Smooth muscle cell (in vitro differentiated cells): ENCODE measurements around the gene DNAAF5. TPM values are rescaled to one million over a fixed set of nuclear protein-coding genes. Genes with fewer than 3 reads are reported as not detected.

Source experiments
- DNase-seq: peaks from one replicate; lab custom pipeline; 2025; ENCODE audit not compliant: unreplicated experiment; lab: John Stamatoyannopoulos, UW
- H2AFZ ChIP-seq: fragments of 200-600 bp; sonication (generic); 2 replicates; pipeline ENCODE4 v1.6.0; 2016; ENCODE audit warnings: antibody characterized with exemption, low read depth, mild to moderate bottlenecking
- H3F3A ChIP-seq: fragments of 200-600 bp; sonication (generic); 2 replicates; pipeline ENCODE4 v1.6.0; 2017; ENCODE audit warnings: antibody characterized with exemption, low read depth
- H3K27ac ChIP-seq: fragments of 200-600 bp; sonication (generic); 2 replicates; pipeline ENCODE4 v1.5.1; 2016; ENCODE audit warnings: low read depth, mild to moderate bottlenecking
- H3K27me3 ChIP-seq: fragments of 200-600 bp; sonication (generic); 2 replicates; pipeline ENCODE4 v1.6.1; 2016; ENCODE audit warnings: low read depth, mild to moderate bottlenecking
- H3K36me3 ChIP-seq: fragments of 200-600 bp; sonication (generic); 2 replicates; pipeline ENCODE4 v1.5.1; 2016; ENCODE audit warnings: low read depth
- H3K4me1 ChIP-seq: fragments of 200-600 bp; sonication (generic); 2 replicates; pipeline ENCODE4 v1.5.1; 2016; ENCODE audit warnings: low read depth
- H3K4me2 ChIP-seq: fragments of 200-600 bp; sonication (generic); 2 replicates; pipeline ENCODE4 v1.6.0; 2016; ENCODE audit warnings: mild to moderate bottlenecking
- H3K4me3 ChIP-seq: fragments of 200-600 bp; sonication (generic); 2 replicates; pipeline ENCODE4 v1.5.1; 2016; ENCODE audit warnings: mild to moderate bottlenecking
- H3K79me2 ChIP-seq: fragments of 200-600 bp; sonication (generic); 2 replicates; pipeline ENCODE4 v1.6.0; 2016; ENCODE audit warnings: low read depth, mild to moderate bottlenecking
- H3K9ac ChIP-seq: fragments of 200-600 bp; sonication (generic); 2 replicates; pipeline ENCODE4 v1.6.0; 2016; ENCODE audit warnings: low read depth
- H3K9me3 ChIP-seq: fragments of 200-600 bp; sonication (generic); replicated peaks from 2 replicates; pipeline ENCODE4 v1.5.1; 2016; ENCODE audit warnings: low read depth
- H4K20me1 ChIP-seq: fragments of 200-600 bp; sonication (generic); 2 replicates; pipeline ENCODE4 v1.6.0; 2016; ENCODE audit warnings: low read depth
- CTCF ChIP-seq: fragments of 200-600 bp; sonication (generic); IDR thresholded peaks from 2 replicates; pipeline ENCODE4 v1.5.1; 2017; ENCODE audit warnings: borderline replicate concordance, mild to moderate bottlenecking, antibody characterized with exemption; ENCODE audit not compliant: insufficient read depth, poor library complexity, severe bottlenecking
- WGBS: methylation state at CpG from one replicate; pipeline ENCODE4 v1.1.7; 2016; ENCODE audit warnings: low lambda C conversion rate; 5-methylcytosine and 5-hydroxymethylcytosine counted together
- polyA plus RNA-seq: library from polyadenylated mRNA; unstranded; fragments of >200 nt; fragmentation: Nextera tagmentation; extraction: Ambion mirVana; gene quantifications from 2 replicates; pipeline ENCODE4 v1.2.1, GENCODE V29; 2016
- total RNA-seq: library from RNA; depleted of rRNA; stranded (reverse); fragments of >200 nt; gene quantifications from 2 replicates; pipeline ENCODE4 v1.2.3, GENCODE V29; 2014

The DNAAF5 gene
- total and polyA plus RNA-seq, 2 experiments from 2014 or later: 13.9 to 17.0 TPM

DNA sequence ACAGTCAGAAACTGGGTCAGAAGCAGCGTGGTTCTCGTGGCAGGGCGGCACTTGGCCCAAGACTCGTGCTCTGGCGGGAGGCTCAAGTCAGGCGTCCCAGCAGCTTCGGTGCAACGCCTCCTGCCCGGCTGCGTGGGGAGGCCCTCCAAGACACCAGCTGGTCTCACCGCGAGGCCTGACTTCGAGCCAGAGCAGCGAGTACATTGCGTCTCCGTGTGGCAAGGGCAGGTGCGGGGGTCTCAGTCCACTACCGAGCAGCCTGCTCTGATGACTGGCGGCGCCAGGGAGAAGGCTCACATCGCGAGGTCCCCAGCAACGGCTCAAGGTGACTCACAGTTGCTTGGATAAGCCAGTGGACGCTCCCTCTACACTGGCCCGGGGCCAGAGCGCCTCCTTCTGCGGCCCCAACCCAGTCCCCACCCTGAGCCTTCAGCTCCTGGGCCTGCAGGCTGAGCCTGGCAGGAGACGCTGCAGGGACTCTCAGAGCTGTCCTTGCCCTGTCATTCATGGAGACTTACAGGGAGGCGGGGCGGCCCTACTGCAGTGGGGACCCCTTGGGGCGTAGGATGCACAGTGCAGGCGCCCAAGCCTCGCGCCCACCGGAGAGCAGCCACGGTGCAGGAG is 42.5 kb downstream of the DNAAF5 start:
- no peaks in the 10 kb centered on the region for H3K4me1 ChIP-seq
- no peak for DNase-seq
- WGBS: 95% methylated on average over 33 of the region's 36 CpGs
- H3K9ac ChIP-seq: no peak overlapping the region
- H3K27me3 ChIP-seq: no peaks in the 10 kb centered on the region
- no peak overlapping the region for H3K4me2 ChIP-seq
- H3K27ac ChIP-seq: no peak overlapping the region
- H3K36me3 ChIP-seq: no peaks in the 10 kb centered on the region
- H3K79me2 ChIP-seq: no peaks in the 10 kb centered on the region
- no peaks in the 10 kb centered on the region for H3K9me3 ChIP-seq
- H3K4me3 ChIP-seq: no peak overlapping the region
- TF ChIP-seq CTCF: no peak
- H4K20me1 ChIP-seq: no peaks in the 10 kb centered on the region
- H3F3A ChIP-seq: peaks cover 4% of the 10 kb centered on the region
- H2AFZ ChIP-seq: no peak overlapping the region

GRCh38 chr7:770336-770735 is 43.8 kb downstream of the DNAAF5 start:
- no peaks in the 10 kb centered on the region for H3K79me2 ChIP-seq
- no peaks in the 10 kb centered on the region for H3K27me3 ChIP-seq
- TF ChIP-seq CTCF: no peak
- peaks cover 4% of the 10 kb centered on the region for H3F3A ChIP-seq
- H3K4me1 ChIP-seq: no peaks in the 10 kb centered on the region
- no peaks in the 10 kb centered on the region for H4K20me1 ChIP-seq
- H3K9me3 ChIP-seq: no peaks in the 10 kb centered on the region
- H3K4me2 ChIP-seq: no peak overlapping the region
- no peak for DNase-seq
- 95% methylated on average over 11 of the region's 14 CpGs for WGBS
- H3K36me3 ChIP-seq: no peaks in the 10 kb centered on the region
- no peak overlapping the region for H3K9ac ChIP-seq
- H3K27ac ChIP-seq: no peak overlapping the region
- no peak overlapping the region for H3K4me3 ChIP-seq
- H2AFZ ChIP-seq: no peak overlapping the region

DNA sequence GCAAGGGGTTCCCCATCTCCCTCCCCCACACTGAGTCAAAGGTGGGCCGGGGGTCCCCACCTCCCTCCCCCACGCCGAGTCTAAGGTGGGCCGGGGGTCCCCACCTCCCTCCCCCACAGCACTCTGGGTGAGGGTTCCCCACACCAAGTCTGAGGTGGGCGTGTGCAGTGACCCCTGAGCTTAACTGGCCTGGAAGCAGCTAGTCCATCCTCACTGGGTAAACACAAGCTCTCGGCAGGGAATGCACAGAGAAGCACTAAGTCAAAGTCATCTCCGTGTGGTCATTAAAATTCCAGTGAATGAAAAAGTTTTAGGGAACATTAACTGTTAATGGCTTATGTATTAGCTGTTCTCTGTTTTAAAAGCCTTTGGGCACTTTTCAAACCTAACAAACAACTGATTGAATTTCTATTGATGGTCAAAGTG is 44.3 kb downstream of the DNAAF5 start:
- H3K79me2 ChIP-seq: no peaks in the 10 kb centered on the region
- no peak for TF ChIP-seq CTCF
- H3K4me3 ChIP-seq: no peak overlapping the region
- no peaks in the 10 kb centered on the region for H3K36me3 ChIP-seq
- WGBS: 62% methylated on average over 4 of the region's 7 CpGs
- H2AFZ ChIP-seq: no peak overlapping the region
- DNase-seq: no peak
- H3F3A ChIP-seq: peaks cover 4% of the 10 kb centered on the region
- H3K9ac ChIP-seq: no peak overlapping the region
- H3K9me3 ChIP-seq: no peaks in the 10 kb centered on the region
- H3K27ac ChIP-seq: no peak overlapping the region
- no peak overlapping the region for H3K4me2 ChIP-seq
- H4K20me1 ChIP-seq: no peaks in the 10 kb centered on the region
- H3K27me3 ChIP-seq: no peaks in the 10 kb centered on the region
- H3K4me1 ChIP-seq: no peaks in the 10 kb centered on the region
